ENCODE data around the gene AFF1. TPM values are rescaled to one million over a fixed set of nuclear protein-coding genes. Genes with fewer than 3 reads are reported as not detected.
A peak's percentile ranks its signal among the peaks of the same experiment; 100 is the strongest.

Gene AFF1, protein sequence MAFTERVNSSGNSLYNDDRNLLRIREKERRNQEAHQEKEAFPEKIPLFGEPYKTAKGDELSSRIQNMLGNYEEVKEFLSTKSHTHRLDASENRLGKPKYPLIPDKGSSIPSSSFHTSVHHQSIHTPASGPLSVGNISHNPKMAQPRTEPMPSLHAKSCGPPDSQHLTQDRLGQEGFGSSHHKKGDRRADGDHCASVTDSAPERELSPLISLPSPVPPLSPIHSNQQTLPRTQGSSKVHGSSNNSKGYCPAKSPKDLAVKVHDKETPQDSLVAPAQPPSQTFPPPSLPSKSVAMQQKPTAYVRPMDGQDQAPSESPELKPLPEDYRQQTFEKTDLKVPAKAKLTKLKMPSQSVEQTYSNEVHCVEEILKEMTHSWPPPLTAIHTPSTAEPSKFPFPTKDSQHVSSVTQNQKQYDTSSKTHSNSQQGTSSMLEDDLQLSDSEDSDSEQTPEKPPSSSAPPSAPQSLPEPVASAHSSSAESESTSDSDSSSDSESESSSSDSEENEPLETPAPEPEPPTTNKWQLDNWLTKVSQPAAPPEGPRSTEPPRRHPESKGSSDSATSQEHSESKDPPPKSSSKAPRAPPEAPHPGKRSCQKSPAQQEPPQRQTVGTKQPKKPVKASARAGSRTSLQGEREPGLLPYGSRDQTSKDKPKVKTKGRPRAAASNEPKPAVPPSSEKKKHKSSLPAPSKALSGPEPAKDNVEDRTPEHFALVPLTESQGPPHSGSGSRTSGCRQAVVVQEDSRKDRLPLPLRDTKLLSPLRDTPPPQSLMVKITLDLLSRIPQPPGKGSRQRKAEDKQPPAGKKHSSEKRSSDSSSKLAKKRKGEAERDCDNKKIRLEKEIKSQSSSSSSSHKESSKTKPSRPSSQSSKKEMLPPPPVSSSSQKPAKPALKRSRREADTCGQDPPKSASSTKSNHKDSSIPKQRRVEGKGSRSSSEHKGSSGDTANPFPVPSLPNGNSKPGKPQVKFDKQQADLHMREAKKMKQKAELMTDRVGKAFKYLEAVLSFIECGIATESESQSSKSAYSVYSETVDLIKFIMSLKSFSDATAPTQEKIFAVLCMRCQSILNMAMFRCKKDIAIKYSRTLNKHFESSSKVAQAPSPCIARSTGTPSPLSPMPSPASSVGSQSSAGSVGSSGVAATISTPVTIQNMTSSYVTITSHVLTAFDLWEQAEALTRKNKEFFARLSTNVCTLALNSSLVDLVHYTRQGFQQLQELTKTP
- polyA plus RNA-seq (2013), result 55.5 and 56.1 TPM in 2 replicates

DNA sequence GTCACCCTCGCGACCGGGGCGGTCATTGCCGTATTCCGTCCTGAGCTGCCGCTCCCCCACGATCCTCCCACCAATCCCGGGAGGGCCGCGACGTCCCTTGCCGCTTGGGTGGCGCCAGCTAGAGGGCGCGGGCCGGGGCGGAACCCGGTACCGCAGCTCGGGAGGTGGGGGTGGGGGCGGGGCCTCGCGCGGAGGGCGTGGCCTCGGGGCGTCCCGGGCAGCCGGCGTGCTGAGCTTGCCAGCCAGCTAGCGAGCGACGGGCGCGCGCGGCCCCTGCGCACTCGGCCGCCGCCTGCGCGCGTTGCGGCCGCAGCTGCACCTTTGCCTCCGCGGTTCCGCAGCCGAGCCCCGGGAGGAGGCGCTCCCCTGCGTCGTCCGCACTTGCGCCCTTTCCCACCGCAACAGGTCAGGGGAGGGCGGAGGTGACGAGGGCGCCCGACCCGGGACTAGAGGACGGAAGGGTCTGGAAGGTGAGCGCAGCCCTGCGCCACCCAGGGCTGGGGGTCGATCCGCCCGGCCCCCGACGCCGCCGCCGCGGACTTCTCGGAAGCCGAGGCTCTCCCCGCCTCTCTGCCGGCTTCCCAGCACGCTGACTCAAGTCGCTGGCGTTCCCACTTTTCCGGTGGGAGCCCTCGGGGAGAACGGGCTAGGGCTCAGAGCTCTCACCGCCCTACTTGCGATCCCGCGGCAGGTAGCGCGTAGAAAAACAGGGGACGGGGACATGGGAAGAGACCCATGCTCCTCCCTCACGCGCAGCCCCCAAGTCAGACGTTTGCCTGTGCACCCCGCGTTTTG, at the start of gene AFF1:
TSS of gene AFF1 (plus strand) at position 241 of the 795 bp plus-strand sequence. CDS start 13,523 bp downstream, outside the sequence.
- H4K12ac ChIP-seq (ENCODE audit: low read depth, low read length), result peak within 1 kb of the TSS; percentile 79
- peak within 1 kb of the TSS; percentile 85 for H4K8ac ChIP-seq (ENCODE audit: low read depth, low read length)
- H4K91ac ChIP-seq (ENCODE audit: low read depth, low read length), result peak within 1 kb of the TSS; percentile 75
- no peak within 1 kb of the TSS for H3K23ac ChIP-seq (ENCODE audit: low read length)
- peak within 1 kb of the TSS; percentile 74 for H2BK120ac ChIP-seq (ENCODE audit: insufficient read depth, low read length, poor library complexity)
- H3K4me3 ChIP-seq (ENCODE audit: low read depth, low read length), result peak within 1 kb of the TSS; percentile 90
- peaks cover 2% of the 10 kb centered on the region for H3K9me3 ChIP-seq (ENCODE audit: insufficient read depth, low read depth, low read length)
- DNase-seq, result peak; percentile 89 to 90
- no peak within 1 kb of the TSS for H2AK5ac ChIP-seq (ENCODE audit: low read length)
- peak within 1 kb of the TSS; percentile 76 for H2BK5ac ChIP-seq (ENCODE audit: low read depth, low read length, poor library complexity)
- H3K9ac ChIP-seq (ENCODE audit: low read length), result peak within 1 kb of the TSS; percentile 72
- H3K18ac ChIP-seq (ENCODE audit: low read length), result peak within 1 kb of the TSS; percentile 95
- peak within 1 kb of the TSS; percentile 96 for H2AFZ ChIP-seq (ENCODE audit: insufficient read depth, low read length, poor library complexity)
- H3K79me2 ChIP-seq (ENCODE audit: control insufficient read depth, insufficient read depth, low read length, poor library complexity), result peaks cover 8% of the 10 kb centered on the region
- H3K36me3 ChIP-seq (ENCODE audit: control insufficient read depth in 1 of 2, insufficient read depth in 2 of 2, low read length in 2 of 2), result no peaks in the 10 kb centered on the region
- H3K27ac ChIP-seq (ENCODE audit: low read depth, low read length), result peak within 1 kb of the TSS; percentile 83
- peak within 1 kb of the TSS; percentile 87 for H3K4me2 ChIP-seq (ENCODE audit: low read length)
- peaks cover 13% of the 10 kb centered on the region for H3K79me1 ChIP-seq (ENCODE audit: low read length)
- no peaks in the 10 kb centered on the region for H3K27me3 ChIP-seq (ENCODE audit: insufficient read depth, low read length)
- peak within 1 kb of the TSS; percentile 81 for H3K4ac ChIP-seq (ENCODE audit: low read depth, low read length)
- peak within 1 kb of the TSS; percentile 94 for H3K14ac ChIP-seq (ENCODE audit: low read length)
- WGBS (ENCODE audit: extremely low coverage, insufficient coverage, insufficient read length), result no CpG with 5 or more reads among the region's 97 CpGs
- peak within 1 kb of the TSS; percentile 86 for H2BK12ac ChIP-seq (ENCODE audit: low read length)
- H3K4me1 ChIP-seq (ENCODE audit: control insufficient read depth in 1 of 2, insufficient read depth in 2 of 2, low read length in 2 of 2), result peaks cover 0 to 2% of the 10 kb centered on the region in 2 experiments

DNA sequence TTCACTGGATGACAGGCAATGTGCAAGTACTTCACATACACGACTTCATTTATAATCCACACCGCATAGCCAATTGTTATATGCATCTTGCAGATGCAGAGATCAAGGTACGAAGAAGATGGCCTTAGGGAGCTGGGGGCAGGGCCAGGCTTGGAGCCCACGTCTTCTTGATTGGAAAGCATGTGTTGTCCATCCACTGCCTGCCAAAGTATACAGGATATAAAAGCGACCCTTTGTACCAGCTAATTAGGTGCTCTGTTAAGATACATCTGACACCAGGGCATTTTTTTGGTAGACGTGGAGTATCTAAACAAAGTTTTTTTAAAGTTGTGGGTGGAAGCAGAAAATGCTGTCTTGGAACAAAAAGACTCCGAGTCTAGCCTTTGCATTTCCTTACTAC, 44.0 kb upstream of the AFF1 start:
- no peak for DNase-seq
- Histone ChIP-seq H3K79me2 (ENCODE audit: control insufficient read depth, insufficient read depth, low read length, poor library complexity) (peaks cover 9% of the 10 kb centered on the region), H3K4me2 (ENCODE audit: low read length) (no peak overlapping the region), H4K8ac (ENCODE audit: low read depth, low read length) (no peak overlapping the region), H3K27ac (ENCODE audit: low read depth, low read length) (no peak overlapping the region), H2BK5ac (ENCODE audit: low read depth, low read length, poor library complexity) (no peak overlapping the region), H3K9me3 (ENCODE audit: insufficient read depth, low read depth, low read length) (no peaks in the 10 kb centered on the region), H2AFZ (ENCODE audit: insufficient read depth, low read length, poor library complexity) (no peak overlapping the region), H3K14ac (ENCODE audit: low read length) (no peak overlapping the region), H4K91ac (ENCODE audit: low read depth, low read length) (no peak overlapping the region), H3K79me1 (ENCODE audit: low read length) (peaks cover 11% of the 10 kb centered on the region), H3K9ac (ENCODE audit: low read length) (no peak overlapping the region), H3K27me3 (ENCODE audit: insufficient read depth, low read length) (no peaks in the 10 kb centered on the region), H2AK5ac (ENCODE audit: low read length) (no peak overlapping the region), H3K4me3 (ENCODE audit: low read depth, low read length) (no peak overlapping the region), H3K23ac (ENCODE audit: low read length) (no peak overlapping the region), H2BK120ac (ENCODE audit: insufficient read depth, low read length, poor library complexity) (no peak overlapping the region), H4K12ac (ENCODE audit: low read depth, low read length) (no peak overlapping the region), H2BK12ac (ENCODE audit: low read length) (no peak overlapping the region), H3K4me1 (ENCODE audit: control insufficient read depth in 1 of 2, insufficient read depth in 2 of 2, low read length in 2 of 2) (peaks cover 0 to 2% of the 10 kb centered on the region in 2 experiments), H3K36me3 (ENCODE audit: control insufficient read depth in 1 of 2, insufficient read depth in 2 of 2, low read length in 2 of 2) (no peaks in the 10 kb centered on the region), H3K4ac (ENCODE audit: low read depth, low read length) (no peak overlapping the region), H3K18ac (ENCODE audit: low read length) (no peak overlapping the region)
- WGBS (ENCODE audit: extremely low coverage, insufficient coverage, insufficient read length), result no CpG with 5 or more reads among the region's 7 CpGs

DNA sequence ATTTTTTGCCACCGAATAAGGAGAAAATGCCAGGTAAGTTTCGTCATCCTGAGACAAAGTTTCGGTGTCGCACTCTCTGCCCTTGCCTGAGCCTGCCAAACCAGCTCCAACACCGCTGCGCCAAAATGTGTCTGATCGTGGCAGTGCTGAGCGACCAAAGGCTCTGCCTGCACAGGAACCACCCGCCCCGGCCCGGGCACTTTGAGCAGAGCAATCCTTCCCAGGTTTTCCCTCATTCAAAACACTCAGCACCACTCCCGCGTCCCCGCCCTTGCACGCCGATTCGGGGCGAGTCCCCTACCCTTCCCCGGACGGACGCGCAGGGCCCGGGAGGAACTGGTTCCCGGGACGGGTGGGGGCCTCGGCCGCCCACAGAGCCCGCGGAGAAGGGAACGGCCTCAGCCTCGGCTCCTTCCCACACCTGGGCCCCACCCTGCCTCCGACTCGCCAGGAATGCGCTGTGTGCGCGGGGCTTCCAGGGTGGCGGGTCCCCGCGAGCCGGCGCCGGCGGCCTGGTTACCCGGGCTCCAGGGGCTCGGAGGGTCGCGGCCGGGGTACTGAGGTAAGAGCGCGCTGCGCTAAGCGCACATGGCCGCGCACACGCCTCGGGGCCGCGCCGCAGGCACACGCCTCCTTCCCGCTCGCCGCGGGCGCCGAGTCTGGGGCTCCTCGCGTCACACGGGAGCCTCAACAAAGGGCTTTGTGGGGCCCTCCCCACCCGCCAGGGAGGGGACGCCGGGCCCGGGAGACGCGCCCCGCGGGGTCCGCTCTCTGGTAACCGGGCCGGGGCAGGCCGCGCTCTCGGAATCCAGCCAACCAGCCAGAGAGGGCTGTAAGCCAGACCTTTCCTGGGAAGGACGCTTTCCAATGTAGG, 42.8 kb upstream of the AFF1 start, which contains the start of gene C4orf36:
TSS of gene C4orf36 (minus strand) at position 661 of the 874 bp plus-strand sequence. CDS start 902 bp downstream, outside the sequence.
- Histone ChIP-seq H3K4me1 (ENCODE audit: control insufficient read depth in 1 of 2, insufficient read depth in 2 of 2, low read length in 2 of 2) (peaks cover 0 to 2% of the 10 kb centered on the region in 2 experiments), H3K9ac (ENCODE audit: low read length) (peak within 1 kb of the TSS; percentile 94), H3K9me3 (ENCODE audit: insufficient read depth, low read depth, low read length) (no peaks in the 10 kb centered on the region)

More for the DNA sequence above, 42.8 kb upstream of the AFF1 start, which contains the start of gene C4orf36:
- H3K79me1 ChIP-seq (ENCODE audit: low read length), result peaks cover 11% of the 10 kb centered on the region
- H3K27ac ChIP-seq (ENCODE audit: low read depth, low read length), result peak within 1 kb of the TSS; percentile 82
- peak within 1 kb of the TSS; percentile 89 for H2BK5ac ChIP-seq (ENCODE audit: low read depth, low read length, poor library complexity)
- H3K14ac ChIP-seq (ENCODE audit: low read length), result peak within 1 kb of the TSS; percentile 94
- peak within 1 kb of the TSS; percentile 67 for H2BK120ac ChIP-seq (ENCODE audit: insufficient read depth, low read length, poor library complexity)
- H2BK12ac ChIP-seq (ENCODE audit: low read length), result peak within 1 kb of the TSS; percentile 71
- H2AFZ ChIP-seq (ENCODE audit: insufficient read depth, low read length, poor library complexity), result peak within 1 kb of the TSS; percentile 68
- H3K18ac ChIP-seq (ENCODE audit: low read length), result peak within 1 kb of the TSS; percentile 94
- H3K4ac ChIP-seq (ENCODE audit: low read depth, low read length), result peak within 1 kb of the TSS; percentile 53
- H3K27me3 ChIP-seq (ENCODE audit: insufficient read depth, low read length), result no peaks in the 10 kb centered on the region
- no peak within 1 kb of the TSS for H2AK5ac ChIP-seq (ENCODE audit: low read length)
- peak within 1 kb of the TSS; percentile 90 for H4K8ac ChIP-seq (ENCODE audit: low read depth, low read length)
- H3K23ac ChIP-seq (ENCODE audit: low read length), result no peak within 1 kb of the TSS
- peak within 1 kb of the TSS; percentile 89 for H4K12ac ChIP-seq (ENCODE audit: low read depth, low read length)
- peak; percentile 93 to 95 for DNase-seq
- peaks cover 9% of the 10 kb centered on the region for H3K79me2 ChIP-seq (ENCODE audit: control insufficient read depth, insufficient read depth, low read length, poor library complexity)
- peak within 1 kb of the TSS; percentile 99 for H4K91ac ChIP-seq (ENCODE audit: low read depth, low read length)
- WGBS (ENCODE audit: extremely low coverage, insufficient coverage, insufficient read length), result no CpG with 5 or more reads among the region's 84 CpGs
- H3K36me3 ChIP-seq (ENCODE audit: control insufficient read depth in 1 of 2, insufficient read depth in 2 of 2, low read length in 2 of 2), result no peaks in the 10 kb centered on the region
- H3K4me2 ChIP-seq (ENCODE audit: low read length), result peak within 1 kb of the TSS; percentile 75
- peak within 1 kb of the TSS; percentile 76 for H3K4me3 ChIP-seq (ENCODE audit: low read depth, low read length)

All from trophoblast cell (in vitro differentiated cells and primary cell).